Skin epidermis (tissue), 12 donors: ENCODE measurements around the gene ZNF783.

Experiments used
- H3K27ac ChIP-seq, 21 experiments: fragments of 200-600 bp; sonication (generic) in 11 of 21; one replicate each; pipeline ENCODE4 v1.5.0; 2020; ENCODE audit warnings: mild to moderate bottlenecking in 3 of 21, inconsistent platforms in 2 of 21, moderate library complexity in 2 of 21
- H3K4me3 ChIP-seq, 7 experiments: fragments of 200-600 bp; sonication (generic) in 2 of 7; one replicate each; pipeline ENCODE4 v1.5.0; 2020; ENCODE audit warnings: inconsistent platforms in 2 of 7, mild to moderate bottlenecking in 2 of 7, moderate library complexity in 1 of 7

Gene ZNF783

DNA sequence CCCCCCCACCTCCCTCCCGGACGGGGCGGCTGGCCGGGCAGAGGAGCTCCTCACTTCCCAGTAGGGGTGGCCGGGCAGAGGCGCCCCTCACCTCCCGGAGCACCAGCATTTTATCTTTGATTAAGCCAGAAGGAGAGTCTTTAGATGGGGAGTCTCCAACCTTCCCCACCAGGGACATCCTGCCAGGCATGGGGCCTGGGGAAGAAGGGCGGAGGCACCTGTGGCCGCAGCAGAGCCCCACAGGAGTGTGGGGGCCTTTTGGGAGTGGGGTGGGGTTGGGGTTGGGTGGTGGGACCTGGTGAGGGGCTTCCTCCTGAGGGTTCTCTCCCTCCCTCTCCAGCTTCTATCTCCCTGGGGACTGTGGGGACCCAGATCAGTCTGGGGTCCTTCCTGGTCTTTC, 18.2 kb downstream of the ZNF783 start:
- no peak overlapping the region for H3K4me3 ChIP-seq
- no peak overlapping the region for H3K27ac ChIP-seq

DNA sequence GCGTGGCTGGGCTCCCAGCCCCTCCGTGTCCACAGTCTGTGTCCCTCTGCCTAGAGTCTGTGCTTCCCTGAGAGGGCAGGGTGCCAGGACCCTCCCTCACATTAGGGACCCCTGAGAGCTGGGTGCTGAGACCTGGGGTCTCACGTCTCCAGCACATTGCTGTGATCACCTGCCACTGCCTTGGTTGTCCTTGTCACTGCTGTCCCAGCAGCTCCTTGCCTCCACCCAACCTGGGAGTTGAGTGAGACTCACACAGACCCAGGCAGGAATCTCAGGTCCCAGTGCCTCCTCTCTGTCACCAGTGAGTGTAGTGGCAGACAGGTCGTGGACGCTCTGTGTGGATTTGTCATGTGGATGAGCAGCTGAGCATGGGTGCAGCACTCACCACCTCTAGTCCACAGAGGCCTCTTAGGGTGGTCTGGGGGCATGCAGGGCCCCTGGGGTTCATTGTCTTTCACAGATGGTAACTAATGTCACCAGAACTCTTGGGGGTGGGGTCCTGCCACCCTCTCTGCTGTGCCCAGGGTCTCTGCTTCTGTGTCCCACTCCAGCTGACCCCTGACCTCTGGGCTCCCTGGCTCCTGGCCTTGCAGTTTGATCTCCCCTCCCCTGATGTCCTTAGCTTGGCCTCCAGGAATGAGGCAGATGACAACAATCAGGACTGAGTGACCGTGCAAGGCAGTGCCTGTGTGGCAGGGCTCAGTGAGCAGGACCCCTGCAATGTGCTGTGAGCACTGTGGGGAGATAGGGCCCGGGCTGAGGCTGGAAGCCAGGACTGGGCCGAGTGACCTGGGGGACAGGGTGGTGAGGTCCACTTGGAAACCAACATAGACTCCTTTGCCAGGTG, 18.9 kb downstream of the ZNF783 start:
- Histone ChIP-seq H3K4me3 (no peak overlapping the region), H3K27ac (no peak overlapping the region)

DNA sequence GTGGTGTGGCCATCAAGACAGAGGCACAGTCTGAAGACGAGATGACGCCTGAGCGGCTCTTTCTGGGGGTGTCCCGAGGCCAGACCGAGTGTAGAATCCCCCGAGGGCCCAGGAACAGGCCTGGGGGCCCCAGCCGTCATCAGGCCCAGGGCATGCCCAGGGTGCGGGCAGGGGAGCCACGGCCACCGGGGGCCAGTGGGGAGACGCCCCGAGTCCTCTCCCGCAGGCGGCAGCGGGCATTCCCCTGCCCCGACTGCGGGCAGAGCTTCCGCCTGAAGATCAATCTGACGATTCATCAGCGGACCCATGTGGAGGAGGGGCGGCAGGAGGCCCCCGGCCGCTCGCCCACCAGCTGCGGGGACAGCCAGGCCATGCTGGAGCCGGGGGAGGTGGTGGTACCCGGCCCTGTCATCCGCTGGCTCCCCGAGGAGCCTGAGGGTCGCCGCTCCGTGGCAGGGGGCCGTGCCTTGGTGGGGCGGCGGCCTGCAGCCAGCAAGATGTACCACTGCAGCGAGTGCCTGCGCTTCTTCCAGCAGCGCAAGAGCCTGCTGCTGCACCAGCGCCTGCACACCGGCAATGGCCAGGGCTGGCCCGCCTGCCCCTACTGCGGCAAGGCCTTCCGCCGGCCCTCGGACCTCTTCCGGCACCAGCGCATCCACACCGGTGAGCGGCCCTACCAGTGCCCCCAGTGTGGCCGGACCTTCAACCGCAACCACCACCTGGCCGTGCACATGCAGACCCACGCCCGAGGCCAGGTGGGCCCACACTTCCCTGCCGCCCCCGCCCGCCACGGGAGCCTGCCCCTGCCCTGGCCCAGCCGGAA, 19.7 kb downstream of the ZNF783 start:
- no peak overlapping the region for H3K27ac ChIP-seq
- H3K4me3 ChIP-seq, result no peak overlapping the region

DNA sequence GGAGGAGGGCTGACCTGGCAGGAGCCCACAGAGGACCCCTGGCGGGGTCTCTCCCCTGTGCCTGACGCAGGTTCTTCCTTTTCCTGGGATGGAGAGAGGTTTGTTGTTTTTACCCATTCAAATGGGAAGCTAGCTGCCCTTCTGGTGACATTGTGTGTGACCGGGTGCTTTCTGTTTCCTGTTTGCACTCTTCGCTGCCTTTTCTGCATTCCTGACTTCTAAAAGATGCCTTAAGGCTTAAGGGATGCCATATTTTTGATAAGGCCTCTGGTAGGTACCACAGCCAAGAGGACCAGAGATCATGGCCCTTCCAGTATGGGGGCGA, 20.3 kb downstream of the ZNF783 start:
- Histone ChIP-seq H3K4me3 (no peak overlapping the region), H3K27ac (no peak overlapping the region)

DNA sequence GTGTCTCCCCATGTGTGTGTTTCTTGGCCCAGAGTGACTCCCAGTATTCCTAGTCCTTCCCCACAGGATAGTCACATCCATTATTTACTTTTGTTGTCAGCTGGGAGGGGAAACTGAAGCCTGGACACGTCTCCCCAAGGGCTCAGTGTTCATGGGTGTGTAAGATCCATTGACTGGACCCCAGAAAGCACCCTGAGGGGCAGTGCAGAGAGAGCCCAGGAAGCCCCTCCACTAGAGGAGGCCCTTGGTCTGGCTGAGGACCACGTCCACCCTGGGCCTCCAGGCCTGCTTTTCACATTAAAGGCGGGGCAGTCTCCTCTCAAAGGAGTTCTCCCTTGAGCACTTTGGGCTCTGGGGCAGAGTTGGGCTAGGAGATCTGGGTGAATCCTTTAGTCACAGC, 21.3 kb downstream of the ZNF783 start:
- Histone ChIP-seq H3K4me3 (no peak overlapping the region), H3K27ac (peak overlapping the region in 1 of 21 experiments; percentile 22)

DNA sequence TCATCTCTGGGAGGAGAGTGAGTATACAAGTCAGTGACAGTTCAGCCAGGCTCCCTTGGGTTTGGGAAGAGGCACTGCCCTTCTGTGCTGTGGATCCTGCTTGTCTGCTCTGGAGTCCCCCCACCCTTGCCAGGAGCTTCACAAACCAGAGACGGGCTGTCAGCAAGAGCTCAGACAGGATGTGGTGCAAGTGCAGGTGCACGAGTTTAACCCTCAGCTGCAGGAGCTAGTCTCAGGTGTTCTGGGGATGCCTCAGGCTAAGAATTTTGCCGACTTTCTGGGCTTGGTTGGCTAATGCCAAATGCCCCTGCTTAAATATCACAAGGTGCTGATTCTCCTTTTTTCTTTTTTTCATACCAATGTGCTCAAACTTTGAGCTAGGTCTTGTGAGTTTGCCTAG, 22.3 kb downstream of the ZNF783 start:
- Histone ChIP-seq H3K4me3 (peak overlapping the region in 1 of 7 experiments; percentile 54), H3K27ac (peak overlapping the region in 3 of 21 experiments; percentile 6 to 22 (median 17))

DNA sequence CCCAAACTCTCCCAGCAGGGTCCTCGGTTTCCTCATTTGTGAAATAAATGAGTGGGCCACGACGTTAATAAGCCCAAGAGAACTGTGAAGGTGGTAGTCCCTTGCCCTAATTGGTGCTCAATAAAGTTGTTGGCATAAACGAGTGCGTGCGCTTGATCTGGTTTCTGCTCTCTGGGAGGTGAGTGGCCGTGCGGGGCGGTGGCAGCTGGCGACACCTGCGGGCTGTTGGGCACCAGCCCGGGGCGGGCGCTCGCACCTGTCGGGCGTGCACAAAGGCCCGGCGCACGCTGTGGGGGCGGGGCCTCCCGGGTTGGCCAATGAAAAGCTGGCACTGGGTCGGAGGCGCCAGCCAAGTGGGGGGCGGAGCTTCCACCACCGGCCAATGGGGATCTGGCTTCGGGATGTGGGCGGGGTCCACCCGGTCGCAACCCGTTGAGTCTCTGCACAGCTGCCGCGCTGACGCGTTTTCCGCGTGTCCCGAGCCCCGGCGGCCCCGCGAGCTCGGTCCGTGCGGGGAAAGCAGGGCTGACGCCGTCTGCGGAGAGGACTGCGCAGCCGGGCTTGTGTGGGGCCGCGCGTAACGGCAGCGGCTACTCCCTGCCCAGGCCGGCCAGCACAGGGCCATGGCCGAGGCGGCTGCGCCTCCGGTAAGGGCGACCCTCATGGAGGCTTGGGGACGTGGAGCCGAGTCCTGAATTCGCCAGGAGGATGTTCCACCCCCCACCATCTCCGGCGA, 23.0 kb downstream of the ZNF783 start:
- peak overlapping the region in 9 of 21 experiments; percentile 18 to 78 (median 46) for H3K27ac ChIP-seq
- peak overlapping the region; percentile 49 to 59 (median 52) for H3K4me3 ChIP-seq

DNA sequence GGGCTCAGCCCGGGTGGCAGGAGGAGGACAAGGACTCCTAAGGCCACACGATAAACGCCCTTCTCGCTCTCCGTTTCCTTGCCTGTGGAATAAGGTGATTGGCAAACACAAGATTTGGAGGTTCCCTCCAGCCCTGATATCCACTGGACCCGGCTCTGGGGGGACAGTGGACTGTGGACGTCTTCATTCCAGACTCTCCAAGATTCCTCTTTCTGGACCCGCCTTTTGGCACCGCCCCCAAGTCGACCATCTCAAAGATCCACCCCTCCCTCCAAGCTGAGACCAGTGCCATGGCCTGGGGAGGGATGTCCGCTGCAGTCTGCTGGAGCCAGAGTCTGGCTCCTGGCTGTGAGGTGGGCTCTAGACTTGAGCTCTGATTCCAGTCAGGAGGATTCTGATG, 23.6 kb downstream of the ZNF783 start:
- Histone ChIP-seq H3K4me3 (peak overlapping the region; percentile 49 to 59 (median 52)), H3K27ac (peak overlapping the region in 9 of 21 experiments; percentile 18 to 78 (median 46))

DNA sequence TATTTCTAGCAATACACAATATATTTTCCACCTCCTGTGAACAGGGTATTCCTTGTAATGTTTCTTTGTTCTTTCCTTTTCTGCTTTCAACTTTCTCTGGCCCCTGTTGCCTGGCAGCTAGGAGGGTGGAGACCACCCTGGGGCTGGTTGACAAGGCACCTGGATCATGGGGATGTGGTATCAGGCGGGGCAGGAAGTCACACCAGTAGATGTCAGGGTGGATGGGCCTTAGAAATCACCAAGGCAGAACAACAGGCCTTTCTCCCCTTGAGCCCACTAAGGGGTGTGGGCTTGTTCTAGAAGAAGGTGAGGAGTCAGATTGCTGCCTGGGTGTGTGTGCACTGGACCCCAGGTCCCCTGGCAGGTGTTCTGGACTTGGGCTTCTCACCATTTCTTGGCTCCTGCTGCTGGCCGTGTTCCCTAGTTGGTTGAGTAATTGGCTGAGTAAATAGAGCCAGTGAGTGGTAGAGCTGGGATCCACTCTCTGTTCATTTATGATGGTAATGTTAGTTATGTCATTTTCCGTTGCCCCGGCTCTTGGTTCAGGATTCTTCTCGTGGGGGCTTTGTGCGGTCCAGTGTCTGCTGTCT, 24.9 kb downstream of the ZNF783 start:
- Histone ChIP-seq H3K27ac (no peak overlapping the region), H3K4me3 (no peak overlapping the region)

DNA sequence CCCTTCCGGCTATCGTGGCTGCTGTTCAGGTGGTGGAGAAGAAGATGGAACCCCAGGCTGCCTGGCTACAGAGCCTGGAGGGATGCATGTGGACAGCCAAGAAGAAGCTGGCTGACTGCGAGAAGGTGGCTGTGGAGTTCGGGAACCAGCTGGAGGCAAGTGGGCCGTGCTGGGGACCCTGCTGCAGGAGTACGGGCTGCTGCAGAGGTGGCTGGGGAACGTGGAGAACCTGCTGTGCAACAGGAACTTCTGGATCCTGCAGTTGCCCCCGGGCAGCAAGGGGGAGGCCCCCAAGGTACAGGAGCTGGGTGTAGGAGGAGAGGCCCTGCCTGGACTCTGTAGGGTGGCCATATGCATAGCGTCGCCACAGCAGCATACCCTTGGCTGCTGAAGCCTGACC, 25.6 kb downstream of the ZNF783 start:
- no peak overlapping the region for H3K27ac ChIP-seq
- no peak overlapping the region for H3K4me3 ChIP-seq

DNA sequence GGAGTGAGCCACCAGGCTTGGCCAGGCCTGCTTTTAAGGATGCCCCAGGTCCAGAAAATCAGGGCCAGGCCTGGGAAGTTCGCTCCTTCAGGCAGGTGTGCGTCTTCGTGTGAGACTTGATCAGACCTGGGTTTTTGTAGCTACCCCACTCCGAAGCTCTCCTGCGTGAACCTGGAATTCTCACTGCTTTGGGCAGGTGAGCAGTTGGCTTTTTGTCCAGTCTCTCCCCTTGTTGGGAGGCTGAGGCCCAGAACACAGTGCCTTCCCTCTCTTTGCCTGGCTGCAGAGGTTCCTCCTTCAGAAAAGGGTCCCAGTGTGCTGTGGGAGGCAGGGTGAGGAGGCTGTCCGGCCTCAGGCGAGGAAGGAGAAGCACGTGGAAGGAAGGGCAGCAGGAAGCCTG, 27.3 kb downstream of the ZNF783 start:
- H3K27ac ChIP-seq, result no peak overlapping the region
- no peak overlapping the region for H3K4me3 ChIP-seq

DNA sequence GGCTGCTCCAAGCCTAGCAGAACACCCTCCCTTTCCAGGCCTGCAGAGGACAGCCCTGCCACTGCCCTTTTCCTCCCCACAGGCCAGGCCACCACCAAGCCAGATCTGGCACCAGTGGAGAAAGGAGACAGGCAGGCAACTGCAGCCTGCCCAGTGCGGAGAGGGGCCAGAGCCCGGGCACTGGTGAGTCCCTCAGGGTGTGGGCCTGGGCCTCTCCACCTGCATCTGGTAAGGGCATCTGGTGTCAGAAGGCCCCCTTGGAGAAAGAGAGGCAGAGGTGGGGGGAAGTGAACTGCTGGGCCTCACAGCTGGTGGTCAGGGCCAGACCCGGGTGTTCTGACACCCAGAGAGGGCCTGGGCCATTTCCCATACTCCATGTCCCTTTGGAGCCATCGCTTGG, 27.9 kb downstream of the ZNF783 start:
- no peak overlapping the region for H3K4me3 ChIP-seq
- no peak overlapping the region for H3K27ac ChIP-seq

DNA sequence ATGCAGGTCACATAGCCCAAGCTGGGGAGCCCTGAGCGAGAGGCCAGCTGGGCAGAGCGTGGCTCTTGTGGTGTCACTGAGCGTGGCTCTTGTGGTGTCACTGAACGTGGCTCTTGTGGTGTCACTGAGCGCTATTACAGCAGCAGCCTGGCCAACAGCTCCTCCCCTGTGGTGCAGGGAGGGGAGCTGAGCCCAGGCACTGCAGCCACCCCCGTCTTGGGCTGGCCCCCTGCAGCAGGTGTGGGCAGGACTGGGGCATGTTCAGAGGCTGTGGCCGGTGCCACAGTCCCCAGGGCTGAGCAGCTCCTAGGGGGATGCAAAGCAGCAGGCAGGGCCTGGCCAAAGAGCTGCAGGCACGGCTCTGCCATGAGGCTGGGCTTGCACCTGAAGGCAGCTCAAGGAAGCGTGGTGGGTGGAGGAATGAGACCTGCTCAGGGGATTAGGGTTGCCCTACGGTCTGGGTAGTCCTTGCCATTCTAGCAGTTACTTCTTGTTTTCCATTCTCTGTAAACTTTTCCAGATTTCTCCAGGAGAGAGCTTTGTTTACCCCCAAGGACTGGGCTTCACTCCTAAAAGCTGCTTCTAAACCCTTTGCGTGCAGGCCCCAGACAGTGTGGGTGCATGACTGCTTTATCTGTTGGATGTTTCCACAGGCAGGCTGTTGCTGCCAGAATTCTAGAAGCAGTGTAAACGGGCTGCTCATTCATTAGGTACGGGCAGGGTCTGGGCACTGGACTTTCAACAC, 29.2 kb downstream of the ZNF783 start:
- Histone ChIP-seq H3K4me3 (no peak overlapping the region), H3K27ac (no peak overlapping the region)

DNA sequence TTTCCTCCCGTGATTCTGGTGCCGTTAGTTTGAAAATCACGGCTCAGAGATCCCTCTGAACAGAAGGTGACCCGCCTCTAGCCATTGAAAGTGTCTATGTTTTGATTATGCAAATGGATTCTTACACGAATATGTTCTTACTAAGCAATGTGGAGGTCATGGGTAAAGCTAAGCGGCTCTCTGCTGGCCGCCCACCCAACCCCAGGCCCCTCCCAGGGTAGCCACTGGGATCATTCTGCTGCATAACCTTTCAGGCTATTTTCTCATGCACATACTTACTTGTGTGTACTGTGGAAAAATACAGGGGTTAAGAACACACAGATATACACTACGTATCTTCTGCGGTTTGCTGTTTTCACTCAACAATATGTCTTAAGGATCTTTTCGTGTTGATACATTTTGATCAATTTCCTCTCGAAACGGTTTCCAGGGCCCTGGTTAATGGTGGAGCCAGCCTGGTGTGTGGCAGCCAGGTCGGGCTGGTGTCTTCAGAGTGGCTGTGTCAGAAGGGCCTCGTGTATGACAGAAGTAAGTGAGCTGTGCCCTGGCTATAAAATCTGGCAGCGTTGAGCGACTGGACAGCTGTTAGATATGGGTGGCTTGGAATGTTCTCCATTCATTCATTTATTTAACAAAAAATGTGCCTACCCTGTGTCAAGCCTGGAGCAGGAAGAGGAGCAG, 29.9 kb downstream of the ZNF783 start:
- Histone ChIP-seq H3K27ac (no peak overlapping the region), H3K4me3 (no peak overlapping the region)

DNA sequence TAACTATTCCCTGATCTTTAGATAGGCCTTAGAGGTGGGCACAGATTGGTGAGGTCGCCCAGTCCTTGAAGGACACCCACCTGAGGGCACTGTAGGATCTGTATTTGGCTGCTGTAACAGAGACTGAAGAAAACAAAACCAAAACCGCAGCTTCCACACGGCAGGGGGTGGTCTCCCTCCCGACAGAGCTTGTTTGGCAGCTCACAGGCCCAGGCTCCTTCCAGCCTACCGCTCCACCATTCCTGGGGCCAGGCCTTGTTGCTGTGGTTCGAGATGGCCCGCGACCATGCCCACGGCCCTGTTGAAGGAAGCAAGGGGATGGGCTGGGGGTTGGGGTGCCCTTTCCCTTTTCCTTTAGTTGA, 30.4 kb downstream of the ZNF783 start:
- no peak overlapping the region for H3K27ac ChIP-seq
- no peak overlapping the region for H3K4me3 ChIP-seq

DNA sequence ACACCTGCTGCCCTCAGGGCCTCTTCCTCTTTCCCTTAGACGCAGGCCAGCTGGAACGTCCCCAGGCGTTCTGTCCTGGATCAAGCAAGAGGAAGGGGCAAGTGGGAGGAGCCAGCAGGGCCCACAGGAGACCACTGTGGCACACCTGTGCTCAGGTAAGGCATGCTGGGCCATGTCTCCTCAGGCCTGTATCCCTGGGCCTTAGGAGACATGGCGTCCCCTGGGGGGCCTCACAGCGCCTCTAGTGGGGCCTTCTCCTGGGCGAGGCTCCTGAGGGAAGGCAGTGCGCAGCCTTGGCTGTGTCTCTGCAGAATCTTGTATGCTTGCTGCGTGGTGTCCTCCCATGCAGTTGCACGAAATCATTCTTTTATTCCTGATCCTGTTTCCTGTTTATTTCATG, 31.3 kb downstream of the ZNF783 start:
- H3K4me3 ChIP-seq, result no peak overlapping the region
- no peak overlapping the region for H3K27ac ChIP-seq

DNA sequence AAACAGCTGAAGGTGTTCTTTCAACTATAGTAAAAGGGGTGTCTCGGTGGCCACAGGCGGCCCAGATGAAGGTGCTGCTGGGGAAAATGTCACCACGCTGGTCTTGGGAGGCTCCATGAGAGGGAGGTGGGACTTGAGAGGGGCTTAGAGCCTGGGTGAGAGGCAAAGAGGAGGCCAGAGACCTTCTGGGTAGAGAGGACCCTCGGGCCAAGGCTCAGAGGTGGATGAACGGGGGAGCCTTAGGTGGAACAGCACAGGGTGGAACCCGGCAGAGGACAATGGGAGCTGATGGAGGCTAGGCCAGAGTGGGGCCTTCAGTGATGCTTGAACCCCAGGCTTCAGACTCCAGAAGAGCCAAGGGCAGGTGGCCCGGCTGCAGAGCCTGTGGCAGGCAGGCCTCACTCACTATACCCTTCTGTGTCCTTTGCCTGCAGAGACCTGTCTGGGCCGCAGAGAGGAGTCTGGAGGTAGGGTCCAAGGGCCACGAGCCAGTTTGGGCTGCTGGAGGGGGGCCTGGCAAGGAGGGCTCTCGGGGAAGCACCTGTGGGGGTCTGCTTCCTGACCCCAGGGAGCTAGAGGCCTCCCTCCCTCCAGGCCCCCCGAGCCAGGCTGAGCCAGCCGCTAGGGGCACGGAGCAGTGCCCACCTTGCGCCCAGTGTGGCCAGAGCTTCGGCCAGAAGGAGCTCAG, 32.1 kb downstream of the ZNF783 start:
- Histone ChIP-seq H3K4me3 (no peak overlapping the region), H3K27ac (no peak overlapping the region)
